HAP-1 (cell line): ENCODE measurements around the gene SOAT2.
A peak's percentile ranks its signal among the peaks of the same experiment; 100 is the strongest.

Source experiments
- DNase-seq, 2 experiments: peaks; one replicate each; pipeline ENCODE4 v3.0.0-alpha.2; 2016 to 2020; ENCODE audit warnings: low spot score in 2 of 2
- H3K27me3 ChIP-seq: fragments of 250-450 bp; sonication (Bioruptor Pico); 2 replicates; pipeline ENCODE4 v1.5.1; 2020; ENCODE audit warnings: low read depth, mild to moderate bottlenecking, moderate library complexity
- H3K36me3 ChIP-seq: fragments of 250-450 bp; sonication (Bioruptor Pico); replicated peaks from 2 replicates; pipeline ENCODE4 v1.5.1; 2020; ENCODE audit warnings: mild to moderate bottlenecking
- H3K4me1 ChIP-seq: fragments of 250-450 bp; sonication (Bioruptor Pico); 2 replicates; pipeline ENCODE4 v1.5.1; 2020; ENCODE audit warnings: mild to moderate bottlenecking
- H3K4me3 ChIP-seq: fragments of 250-450 bp; sonication (Bioruptor Pico); 2 replicates; pipeline ENCODE4 v1.5.1; 2020; ENCODE audit warnings: mild to moderate bottlenecking, moderate library complexity
- H3K9me3 ChIP-seq: fragments of 250-450 bp; sonication (Bioruptor Pico); 2 replicates; pipeline ENCODE4 v1.5.1; 2020; ENCODE audit warnings: mild to moderate bottlenecking, moderate library complexity
- in situ Hi-C: fragments of 300-500 bp; cut with MboI; formaldehyde crosslinking; loops from 3 replicates; pipeline ENCODE4 v1.14.3; 2020; ENCODE audit warnings: low sequenced_read_pairs, inconsistent platforms, mixed read lengths

Gene SOAT2

DNA sequence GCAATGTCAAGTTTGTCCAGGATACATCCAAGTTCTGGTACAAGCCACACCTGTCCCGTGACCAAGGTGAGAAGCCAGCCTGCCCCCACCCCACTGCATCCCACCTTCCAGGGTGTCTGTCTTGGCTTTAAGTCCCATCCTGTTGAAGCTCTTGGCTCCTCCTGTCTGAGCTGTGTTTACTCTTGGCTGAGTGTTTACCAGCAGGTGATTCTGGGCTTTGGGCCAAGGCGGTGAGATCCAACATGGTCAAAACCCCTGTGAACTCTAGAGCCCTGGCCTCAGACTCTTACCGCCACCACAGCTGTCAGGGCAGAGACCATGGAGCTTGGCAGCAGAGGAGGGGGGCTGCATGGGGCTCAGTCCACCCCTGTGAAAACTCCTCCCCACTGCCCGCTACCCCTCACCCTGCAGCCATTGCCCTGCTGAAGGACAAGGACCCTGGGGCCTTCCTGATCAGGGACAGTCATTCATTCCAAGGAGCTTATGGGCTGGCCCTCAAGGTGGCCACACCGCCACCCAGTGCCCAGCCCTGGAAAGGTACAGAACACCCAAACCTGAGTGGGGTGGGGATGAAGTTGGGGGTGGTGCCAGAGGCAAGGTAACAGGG is 41.8 kb upstream of the SOAT2 start:
- peaks cover 16% of the 10 kb centered on the region; the same call in 1 of the 2 replicates for H3K27me3 ChIP-seq
- H3K36me3 ChIP-seq: peaks cover 8% of the 10 kb centered on the region; the same call in 1 of the 2 replicates
- in situ Hi-C loops: loop anchor here (10.0 kb wide), 1 partner anchor 223 kb away; no protein-coding TSS in a partner anchor
- H3K4me1 ChIP-seq: no peaks in the 10 kb centered on the region
- H3K4me3 ChIP-seq: no peak overlapping the region
- DNase-seq: peak in 1 of 2 experiments; percentile 39
- no peaks in the 10 kb centered on the region for H3K9me3 ChIP-seq

DNA sequence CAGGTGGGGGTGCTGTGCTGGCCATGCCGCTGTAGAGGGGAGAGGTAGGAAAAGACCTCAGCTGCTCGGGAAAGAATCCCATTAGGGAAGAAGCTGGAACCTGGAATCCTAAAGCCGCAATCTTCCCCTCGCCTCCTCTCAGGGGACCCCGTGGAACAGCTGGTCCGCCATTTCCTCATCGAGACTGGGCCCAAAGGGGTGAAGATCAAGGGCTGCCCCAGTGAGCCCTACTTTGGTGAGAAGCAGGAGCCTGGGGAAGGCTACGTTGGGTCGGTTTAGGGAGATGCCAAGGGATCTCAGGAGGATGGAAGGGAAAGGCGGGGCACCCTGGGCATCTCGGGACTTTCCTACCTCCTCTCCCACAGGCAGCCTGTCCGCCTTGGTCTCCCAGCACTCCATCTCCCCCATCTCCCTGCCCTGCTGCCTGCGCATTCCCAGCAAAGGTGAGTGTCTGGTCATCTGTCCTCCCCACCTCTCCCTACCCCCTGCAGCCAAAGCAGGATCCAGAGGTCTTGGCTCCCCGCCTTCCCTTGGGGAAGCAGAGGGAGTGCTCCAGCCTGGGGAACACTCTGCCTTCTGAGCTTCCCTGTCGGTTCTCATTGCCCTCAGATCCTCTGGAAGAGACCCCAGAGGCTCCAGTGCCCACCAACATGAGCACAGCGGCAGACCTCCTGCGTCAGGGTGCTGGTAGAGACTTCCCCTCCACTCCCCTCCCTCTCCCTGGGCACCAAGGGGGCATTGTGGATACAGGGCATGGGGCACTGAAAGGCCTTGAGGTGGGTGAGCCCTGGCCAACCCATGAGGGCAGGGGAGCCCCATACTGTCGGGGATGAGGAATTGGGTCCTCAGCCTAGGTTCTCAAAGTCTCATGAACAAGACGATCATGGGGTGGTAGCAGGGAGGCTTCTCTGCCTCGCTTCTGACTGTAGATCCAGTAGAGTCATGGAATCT is 41.0 kb upstream of the SOAT2 start:
- H3K4me1 ChIP-seq: no peaks in the 10 kb centered on the region
- H3K36me3 ChIP-seq: peaks cover 8% of the 10 kb centered on the region; the same call in 1 of the 2 replicates
- no peaks in the 10 kb centered on the region for H3K9me3 ChIP-seq
- no peak for DNase-seq
- in situ Hi-C loops: loop anchor here (10.0 kb wide), 1 partner anchor 223 kb away; no protein-coding TSS in a partner anchor
- H3K27me3 ChIP-seq: peaks cover 16% of the 10 kb centered on the region; the same call in 1 of the 2 replicates
- no peak overlapping the region for H3K4me3 ChIP-seq

DNA sequence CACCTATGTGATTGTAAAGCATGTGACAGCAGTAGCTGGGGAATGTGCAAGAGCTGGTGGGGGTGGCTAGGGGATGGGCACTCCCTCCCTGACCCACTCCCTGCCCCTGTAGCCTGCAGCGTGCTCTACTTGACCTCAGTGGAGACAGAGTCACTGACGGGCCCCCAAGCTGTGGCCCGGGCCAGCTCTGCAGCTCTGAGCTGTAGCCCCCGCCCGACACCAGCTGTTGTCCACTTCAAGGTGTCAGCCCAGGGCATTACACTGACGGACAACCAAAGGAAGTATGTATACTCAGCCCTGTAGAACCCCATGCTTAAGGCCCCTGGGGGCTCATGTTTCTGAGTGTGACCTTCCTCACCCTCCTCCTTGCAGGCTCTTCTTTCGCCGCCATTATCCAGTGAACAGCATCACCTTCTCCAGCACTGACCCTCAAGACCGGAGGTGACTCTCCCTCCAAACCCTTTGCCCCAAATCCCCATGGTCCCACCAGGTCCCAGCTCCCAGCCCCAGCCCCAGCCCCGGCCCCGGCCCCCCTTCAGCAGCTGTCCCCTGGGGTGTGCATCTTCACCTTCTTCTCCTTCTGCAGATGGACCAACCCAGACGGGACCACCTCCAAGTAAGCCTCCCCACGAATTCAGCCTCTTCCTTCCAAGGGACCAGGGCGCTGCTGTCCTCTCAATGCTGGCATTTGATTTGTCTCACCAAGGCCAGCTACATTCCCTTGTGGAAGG is 40.1 kb upstream of the SOAT2 start:
- Histone ChIP-seq H3K27me3 (peaks cover 16% of the 10 kb centered on the region; the same call in 1 of the 2 replicates), H3K36me3 (peaks cover 8% of the 10 kb centered on the region; the same call in 1 of the 2 replicates), H3K4me3 (no peak overlapping the region), H3K9me3 (no peaks in the 10 kb centered on the region), H3K4me1 (no peaks in the 10 kb centered on the region)
- in situ Hi-C loops: loop anchor here (10.0 kb wide), 1 partner anchor 222 kb away; no protein-coding TSS in a partner anchor
- no peak for DNase-seq

DNA sequence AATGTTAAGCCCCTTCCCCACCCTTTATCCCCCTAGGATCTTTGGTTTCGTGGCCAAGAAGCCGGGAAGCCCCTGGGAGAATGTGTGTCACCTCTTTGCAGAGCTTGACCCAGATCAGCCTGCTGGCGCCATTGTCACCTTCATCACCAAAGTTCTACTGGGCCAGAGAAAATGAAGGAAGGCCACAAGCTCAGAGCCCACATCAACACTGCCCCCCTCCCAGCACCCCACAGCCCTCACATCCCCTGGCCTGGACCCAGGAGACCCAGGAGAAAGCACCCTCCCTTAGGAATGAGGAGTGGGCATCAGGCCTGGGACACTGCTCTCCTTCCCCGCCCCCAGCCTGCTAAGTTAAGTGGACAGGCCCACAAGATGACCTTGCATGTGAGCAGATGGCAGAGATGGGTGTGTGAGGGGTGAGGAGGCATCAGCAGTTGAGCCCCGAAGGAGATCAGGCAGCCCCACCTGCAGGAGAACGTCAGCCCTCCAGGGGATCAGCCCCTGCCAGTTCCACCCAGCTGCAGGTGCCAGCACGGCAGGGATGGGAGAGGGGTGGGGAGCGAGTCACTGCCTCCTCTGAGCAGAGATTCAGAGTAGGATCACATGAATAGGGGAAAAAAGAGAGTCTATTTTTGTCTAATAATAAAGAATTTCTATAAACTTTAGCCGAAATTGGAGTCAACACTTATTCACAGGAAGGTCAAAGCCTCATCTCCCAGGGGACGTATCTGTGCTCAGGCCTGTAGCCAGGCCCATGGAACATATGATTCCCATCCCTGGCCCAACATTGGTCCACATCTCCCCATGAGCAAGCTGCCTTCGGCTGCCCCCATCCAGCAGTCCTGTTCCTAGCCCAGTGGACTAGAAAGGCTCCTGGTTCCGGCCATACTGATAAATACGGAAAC is 39.3 kb upstream of the SOAT2 start:
- H3K27me3 ChIP-seq: peaks cover 16% of the 10 kb centered on the region; the same call in 1 of the 2 replicates
- H3K36me3 ChIP-seq: peaks cover 8% of the 10 kb centered on the region; the same call in 1 of the 2 replicates
- no peaks in the 10 kb centered on the region for H3K4me1 ChIP-seq
- H3K9me3 ChIP-seq: no peaks in the 10 kb centered on the region
- DNase-seq: no peak
- H3K4me3 ChIP-seq: no peak overlapping the region
- in situ Hi-C loops: loop anchor here (10.0 kb wide), 1 partner anchor 221 kb away; no protein-coding TSS in a partner anchor

DNA sequence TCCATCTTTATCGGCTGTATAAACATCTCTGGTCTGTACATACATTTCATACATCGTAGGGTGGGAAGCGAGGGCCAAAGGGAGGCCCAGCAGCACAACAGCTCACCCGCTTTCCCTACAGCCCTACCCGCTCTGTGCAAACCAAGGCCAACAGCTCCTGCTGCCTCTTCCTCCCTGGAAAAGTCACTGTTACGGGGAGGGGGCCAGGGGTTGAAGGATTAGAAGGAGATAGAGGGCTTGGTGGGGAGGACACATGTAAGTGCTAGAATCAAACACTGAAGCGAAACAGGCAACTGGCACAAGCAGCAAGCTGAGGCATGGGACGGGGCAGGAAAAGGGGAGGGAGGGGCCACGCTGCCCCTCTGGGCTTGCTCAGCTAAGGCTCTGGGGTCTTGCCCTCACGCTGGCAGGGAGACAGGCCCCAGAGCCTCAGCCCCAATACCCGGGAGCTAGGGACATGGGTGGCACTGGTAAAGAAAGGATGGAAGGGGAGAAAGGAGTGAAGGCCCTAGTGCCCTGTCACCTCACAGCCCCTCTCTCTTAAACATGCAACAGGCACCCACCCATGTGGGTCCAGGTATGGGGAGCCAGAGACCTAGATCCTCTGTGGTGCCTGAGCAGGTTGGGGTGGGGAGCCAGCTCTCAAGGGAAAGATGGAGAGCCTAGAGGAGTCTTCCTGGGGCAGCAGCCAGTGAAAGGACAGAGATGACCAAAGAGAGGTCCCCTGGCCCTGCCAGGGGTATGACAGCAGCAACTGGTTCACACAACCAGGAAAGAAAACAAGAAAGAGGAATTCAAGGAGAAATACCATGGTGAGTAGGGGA is 38.5 kb upstream of the SOAT2 start:
- Histone ChIP-seq H3K9me3 (no peaks in the 10 kb centered on the region), H3K27me3 (peaks cover 9% of the 10 kb centered on the region; the same call in 1 of the 2 replicates), H3K4me1 (no peaks in the 10 kb centered on the region), H3K36me3 (peaks cover 8% of the 10 kb centered on the region; the same call in 1 of the 2 replicates), H3K4me3 (no peak overlapping the region)
- in situ Hi-C loops: loop anchor here (10.0 kb wide), 1 partner anchor 220 kb away; no protein-coding TSS in a partner anchor
- no peak for DNase-seq

DNA sequence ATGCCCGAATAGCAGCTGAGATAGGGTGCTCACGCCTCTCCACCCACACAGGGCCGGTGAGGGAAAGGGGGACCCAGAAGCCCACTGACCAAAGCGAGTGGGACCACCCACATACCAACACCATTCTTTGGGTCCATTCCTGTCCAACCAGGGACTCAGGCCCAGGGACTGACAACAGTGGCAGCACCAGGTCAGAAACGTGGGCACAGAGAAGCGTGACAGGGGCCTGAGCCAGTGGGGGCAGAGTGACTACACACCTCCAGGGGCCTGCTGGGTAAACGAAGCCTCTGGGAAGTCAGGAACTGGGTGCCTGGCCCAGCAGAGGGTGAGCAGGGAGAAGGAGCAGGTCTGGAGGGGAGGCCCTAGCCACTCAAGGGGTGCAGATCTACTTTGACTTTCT is 37.8 kb upstream of the SOAT2 start:
- Histone ChIP-seq H3K4me1 (no peaks in the 10 kb centered on the region), H3K4me3 (no peak overlapping the region), H3K36me3 (peaks cover 8% of the 10 kb centered on the region; the same call in 1 of the 2 replicates), H3K9me3 (no peaks in the 10 kb centered on the region), H3K27me3 (peaks cover 4% of the 10 kb centered on the region; the same call in 1 of the 2 replicates)
- in situ Hi-C loops: loop anchor here (10.0 kb wide), 1 partner anchor 219 kb away; no protein-coding TSS in a partner anchor
- DNase-seq: no peak

DNA sequence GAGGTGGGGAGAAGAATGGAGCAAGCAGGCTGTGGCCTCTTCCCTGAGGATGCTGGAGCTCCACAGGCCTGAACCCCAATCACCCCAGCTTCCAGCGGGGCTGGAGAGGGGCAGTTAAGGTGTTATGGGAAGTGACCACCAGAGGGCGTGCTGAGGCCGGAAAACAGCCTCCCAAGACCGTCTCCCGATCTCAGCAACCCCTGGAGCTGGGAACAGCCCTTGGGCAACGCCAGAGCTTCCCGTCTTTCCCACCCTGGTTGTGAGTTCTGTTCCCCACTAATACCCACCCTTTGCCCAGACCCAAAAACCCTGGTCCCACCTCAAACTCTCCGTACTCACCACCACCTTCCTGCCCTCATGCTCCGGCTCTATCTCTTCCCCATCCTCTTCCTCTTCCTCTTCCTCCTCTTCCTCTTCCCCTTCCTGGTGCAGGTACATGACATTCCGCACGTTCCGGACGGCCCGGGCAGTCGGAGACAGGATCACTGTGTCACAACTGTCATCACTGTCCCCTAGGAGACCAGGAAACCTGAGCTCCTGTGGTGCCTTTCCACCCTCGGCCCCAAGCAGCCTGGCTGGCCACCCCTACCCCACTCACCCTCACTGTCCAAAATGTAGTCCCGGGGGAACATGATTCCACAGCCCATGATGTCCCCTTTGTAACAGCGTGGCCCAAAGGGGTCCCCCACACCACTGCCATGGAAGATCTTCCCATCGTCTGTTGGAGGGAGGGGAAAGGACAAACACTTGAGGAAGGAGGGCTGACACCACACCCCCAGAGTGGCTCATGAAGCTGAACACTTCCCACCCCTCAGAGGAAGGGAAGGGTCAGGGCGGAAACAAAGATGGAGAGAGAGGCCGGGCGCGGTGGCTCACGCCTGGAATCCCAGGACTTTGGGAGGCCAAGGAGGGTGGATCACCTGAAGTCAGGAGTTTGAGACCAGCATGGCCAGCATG is 37.0 kb upstream of the SOAT2 start:
- H3K27me3 ChIP-seq: peaks cover 2% of the 10 kb centered on the region; the same call in 1 of the 2 replicates
- H3K4me1 ChIP-seq: no peaks in the 10 kb centered on the region
- H3K36me3 ChIP-seq: peaks cover 8% of the 10 kb centered on the region; the same call in 1 of the 2 replicates
- no peak overlapping the region for H3K4me3 ChIP-seq
- no peaks in the 10 kb centered on the region for H3K9me3 ChIP-seq
- peak; percentile 67 to 88 for DNase-seq
- in situ Hi-C loops: loop anchor here (10.0 kb wide), 1 partner anchor 219 kb away; no protein-coding TSS in a partner anchor

DNA sequence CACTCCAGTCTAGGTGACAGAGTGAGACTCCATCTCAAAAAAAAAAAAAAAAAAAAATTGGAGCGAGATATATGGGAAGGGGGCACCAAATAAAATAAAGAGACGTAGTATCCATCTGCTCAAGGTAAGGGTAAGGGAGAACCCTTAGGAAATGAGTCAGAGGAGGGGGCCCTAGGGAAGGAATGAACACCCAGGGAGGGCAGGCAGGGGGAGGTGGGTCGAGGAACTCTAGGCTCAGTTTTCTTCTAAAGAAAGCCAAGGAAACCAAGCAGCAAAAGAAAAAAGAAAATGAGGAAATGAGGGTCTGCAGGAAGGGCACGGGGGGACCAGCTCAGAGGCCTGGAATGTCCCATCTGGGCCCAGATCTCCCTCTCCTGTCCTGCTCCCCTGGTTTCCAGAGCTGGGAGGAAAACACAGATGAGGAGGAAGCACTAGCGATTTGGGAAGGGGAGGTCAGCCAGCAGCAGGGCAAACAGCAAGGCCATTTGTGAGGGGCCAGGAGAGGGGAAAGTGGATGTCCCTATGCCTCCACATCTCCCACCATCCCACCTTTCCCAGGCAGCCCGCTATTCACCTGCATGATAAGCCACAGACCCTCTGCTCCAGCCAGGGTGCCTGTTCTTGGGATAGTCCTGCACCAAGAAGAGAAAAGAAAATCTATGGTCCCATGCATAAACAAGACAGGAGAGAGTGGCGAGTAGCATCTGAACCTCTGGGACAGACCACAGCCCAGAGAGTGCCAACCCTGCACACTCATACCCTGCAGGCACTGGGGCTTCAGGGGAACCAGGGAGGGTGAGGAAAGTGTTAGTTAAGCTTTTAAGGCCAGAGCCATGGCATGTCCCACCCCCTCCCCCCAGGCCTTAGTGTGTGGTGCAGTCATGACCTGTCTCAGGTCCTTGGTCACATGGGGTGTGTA is 36.0 kb upstream of the SOAT2 start:
- Histone ChIP-seq H3K27me3 (no peaks in the 10 kb centered on the region), H3K36me3 (peaks cover 8% of the 10 kb centered on the region; the same call in 1 of the 2 replicates), H3K9me3 (no peaks in the 10 kb centered on the region), H3K4me3 (no peak overlapping the region), H3K4me1 (no peaks in the 10 kb centered on the region)
- in situ Hi-C loops: loop anchor here (10.0 kb wide), 1 partner anchor 217 kb away; no protein-coding TSS in a partner anchor
- no peak for DNase-seq

DNA sequence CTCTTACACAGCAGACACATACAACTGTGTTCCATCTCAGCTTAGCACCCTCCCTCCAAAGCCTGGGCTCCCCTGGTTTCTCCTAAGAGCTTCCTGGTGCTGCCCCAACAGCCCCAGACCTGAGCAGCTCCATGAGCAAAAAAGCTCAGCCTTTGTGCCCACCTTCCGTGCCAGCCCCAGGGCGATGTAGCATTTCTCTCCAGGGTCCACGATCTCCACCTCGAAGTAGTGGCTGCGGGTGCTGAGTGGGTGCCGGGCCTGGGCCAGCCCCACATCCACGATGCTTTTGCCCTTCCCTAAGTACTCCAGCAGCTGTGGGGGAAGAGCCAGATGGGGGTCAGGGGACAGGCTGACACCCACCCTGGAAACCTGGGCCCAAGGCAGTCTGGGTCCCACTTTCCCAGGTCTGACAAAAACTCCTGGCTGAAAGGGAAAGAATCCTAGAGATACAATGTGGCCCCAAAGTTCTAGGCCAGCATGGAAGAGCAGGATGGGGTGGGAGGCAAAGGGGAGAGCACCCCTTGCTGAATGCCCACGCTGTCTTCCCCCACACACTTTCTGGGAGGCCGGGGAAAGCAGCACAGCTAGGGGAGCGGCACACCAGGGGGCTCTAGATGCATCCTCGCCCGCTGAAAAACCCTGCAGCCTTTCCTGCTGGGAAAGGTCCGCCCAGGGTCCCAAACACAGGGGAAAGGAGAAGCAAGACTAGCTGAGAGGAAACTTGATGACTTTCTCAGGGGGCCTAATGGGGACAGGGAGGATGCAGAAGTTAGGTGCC is 35.1 kb upstream of the SOAT2 start:
- H3K9me3 ChIP-seq: no peaks in the 10 kb centered on the region
- no peak overlapping the region for H3K4me3 ChIP-seq
- in situ Hi-C loops: loop anchor here (10.0 kb wide), 1 partner anchor 217 kb away; no protein-coding TSS in a partner anchor
- DNase-seq: no peak
- no peaks in the 10 kb centered on the region for H3K27me3 ChIP-seq
- H3K4me1 ChIP-seq: no peaks in the 10 kb centered on the region
- peaks cover 8% of the 10 kb centered on the region; the same call in 1 of the 2 replicates for H3K36me3 ChIP-seq
